Neural progenitor cell (in vitro differentiated cells): ENCODE results near the gene COL4A4. TPM values are rescaled to one million over a fixed set of nuclear protein-coding genes. Genes with fewer than 3 reads are reported as not detected.

Experiments used
- DNase-seq: peaks from one replicate; pipeline ENCODE4 v3.0.0-alpha.2; 2016; ENCODE audit warnings: low spot score
- H2AFZ ChIP-seq: fragments of 200-600 bp; sonication (generic); replicated peaks from 2 replicates; pipeline ENCODE4 v1.6.1; 2016; ENCODE audit warnings: antibody characterized with exemption
- H3F3A ChIP-seq: fragments of 200-600 bp; sonication (generic); 2 replicates; pipeline ENCODE4 v1.6.1; 2016; ENCODE audit warnings: antibody characterized with exemption, low read depth
- H3K27ac ChIP-seq: fragments of 200-600 bp; sonication (generic); 2 replicates; pipeline ENCODE4 v1.5.1; 2016; ENCODE audit warnings: mild to moderate bottlenecking
- H3K27me3 ChIP-seq: fragments of 200-600 bp; sonication (generic); 2 replicates; pipeline ENCODE4 v1.6.1; 2016; ENCODE audit warnings: mild to moderate bottlenecking, moderate library complexity
- H3K36me3 ChIP-seq: fragments of 200-600 bp; sonication (generic); 2 replicates; pipeline ENCODE4 v1.5.1; 2016
- H3K4me1 ChIP-seq: fragments of 200-600 bp; sonication (generic); 2 replicates; pipeline ENCODE4 v1.6.1; 2016; ENCODE audit warnings: mixed run types
- H3K4me2 ChIP-seq: fragments of 200-600 bp; sonication (generic); 2 replicates; pipeline ENCODE4 v1.6.1; 2016
- H3K4me3 ChIP-seq: fragments of 200-600 bp; sonication (generic); 2 replicates; pipeline ENCODE4 v1.5.1; 2016
- H3K79me2 ChIP-seq: fragments of 200-600 bp; sonication (generic); 2 replicates; pipeline ENCODE4 v1.6.1; 2016; ENCODE audit warnings: low read depth
- H3K9ac ChIP-seq: fragments of 200-600 bp; sonication (generic); 2 replicates; pipeline ENCODE4 v1.6.1; 2016
- H3K9me3 ChIP-seq: fragments of 200-600 bp; sonication (generic); 2 replicates; pipeline ENCODE4 v1.5.1; 2016; ENCODE audit warnings: low read depth
- H4K20me1 ChIP-seq: fragments of 200-600 bp; sonication (generic); 2 replicates; pipeline ENCODE4 v1.6.1; 2016; ENCODE audit warnings: low read depth
- H3K27ac Mint-ChIP-seq: 3 replicates; pipeline ENCODE4 v1.8.0; 2021; ENCODE audit warnings: mixed read lengths
- H3K27me3 Mint-ChIP-seq: 2 replicates; pipeline ENCODE4 v1.8.0; 2022; ENCODE audit warnings: low read depth, mild to moderate bottlenecking, inconsistent platforms, moderate library complexity, mixed read lengths; ENCODE audit not compliant: insufficient read depth
- H3K36me3 Mint-ChIP-seq: 3 replicates; pipeline ENCODE4 v1.8.0; 2021; ENCODE audit warnings: mixed read lengths
- H3K4me1 Mint-ChIP-seq: 3 replicates; pipeline ENCODE4 v1.8.0; 2021; ENCODE audit warnings: mixed read lengths
- H3K4me3 Mint-ChIP-seq: 3 replicates; pipeline ENCODE4 v1.8.0; 2021; ENCODE audit warnings: mild to moderate bottlenecking, moderate library complexity, mixed read lengths
- H3K9me3 Mint-ChIP-seq: 3 replicates; pipeline ENCODE4 v1.8.0; 2020; ENCODE audit warnings: mixed read lengths
- CTCF ChIP-seq: fragments of 200-600 bp; sonication (generic); IDR thresholded peaks from 2 replicates; pipeline ENCODE4 v1.5.1; 2017; ENCODE audit warnings: antibody characterized with exemption, mild to moderate bottlenecking
- EZH2 ChIP-seq: fragments of 200-600 bp; sonication (generic); IDR thresholded peaks from 2 replicates; pipeline ENCODE4 v1.6.1; 2017; ENCODE audit warnings: antibody characterized with exemption, mild to moderate bottlenecking, moderate library complexity
- EZH2phosphoT487 ChIP-seq: fragments of 200-600 bp; sonication (generic); IDR thresholded peaks from 2 replicates; pipeline ENCODE4 v1.6.1; 2017; ENCODE audit warnings: antibody characterized with exemption
- total RNA-seq: library from RNA; depleted of rRNA; stranded (reverse); fragments of >200 nt; gene quantifications from 2 replicates; pipeline ENCODE4 v1.2.3, GENCODE V29; 2015; ENCODE audit warnings: low replicate concordance

The COL4A4 gene
- total RNA-seq, 1 donor from 2014 or later, result 0.60 TPM

- Mint-ChIP-seq H3K4me3 (no peak overlapping the region), H3K36me3 (no peaks in the 10 kb centered on the region)
Observed at GRCh38 chr2:227183657-227184367, 19.8 kb upstream of the COL4A4 start.

GRCh38 chr2:227182765-227183164 is 18.8 kb upstream of the COL4A4 start:
- no peaks in the 10 kb centered on the region for H3K27me3 Mint-ChIP-seq
- TF ChIP-seq EZH2phosphoT487, result no peak
- TF ChIP-seq EZH2, result no peak
- no peak for TF ChIP-seq CTCF

More at GRCh38 chr2:227183657-227184367, 19.8 kb upstream of the COL4A4 start:
- peaks cover under 1% of the 10 kb centered on the region for H3K27me3 Mint-ChIP-seq
- no peak overlapping the region for H2AFZ ChIP-seq
- H4K20me1 ChIP-seq, result no peaks in the 10 kb centered on the region
- DNase-seq, result no peak
- H3K9ac ChIP-seq, result no peak overlapping the region
- H3K4me1 ChIP-seq, result peaks cover 5% of the 10 kb centered on the region
- TF ChIP-seq EZH2phosphoT487 (no peak), CTCF (no peak), EZH2 (no peak)
- H3K9me3 Mint-ChIP-seq, result peaks cover 1% of the 10 kb centered on the region
- no peaks in the 10 kb centered on the region for H3K36me3 ChIP-seq
- no peaks in the 10 kb centered on the region for H3F3A ChIP-seq
- no peaks in the 10 kb centered on the region for H3K9me3 ChIP-seq
- H3K4me1 Mint-ChIP-seq, result peaks cover 21% of the 10 kb centered on the region
- no peaks in the 10 kb centered on the region for H3K27me3 ChIP-seq
- H3K79me2 ChIP-seq, result no peaks in the 10 kb centered on the region
- no peak overlapping the region for H3K27ac Mint-ChIP-seq
- H3K4me2 ChIP-seq, result no peak overlapping the region
- no peak overlapping the region for H3K4me3 ChIP-seq
- no peak overlapping the region for H3K27ac ChIP-seq

GRCh38 chr2:227180770-227181169 is 16.8 kb upstream of the COL4A4 start:
- Histone ChIP-seq H3K79me2 (no peaks in the 10 kb centered on the region), H3K36me3 (no peaks in the 10 kb centered on the region), H2AFZ (no peak overlapping the region), H3K4me3 (no peak overlapping the region), H3K9me3 (no peaks in the 10 kb centered on the region), H3K4me1 (peaks cover 5% of the 10 kb centered on the region), H4K20me1 (no peaks in the 10 kb centered on the region), H3F3A (no peaks in the 10 kb centered on the region), H3K4me2 (no peak overlapping the region), H3K9ac (no peak overlapping the region), H3K27me3 (no peaks in the 10 kb centered on the region), H3K27ac (no peak overlapping the region)
- DNase-seq, result no peak
- H3K27ac Mint-ChIP-seq, result no peak overlapping the region
- H3K36me3 Mint-ChIP-seq, result no peaks in the 10 kb centered on the region
- H3K4me3 Mint-ChIP-seq, result no peak overlapping the region
- H3K27me3 Mint-ChIP-seq, result no peaks in the 10 kb centered on the region
- H3K9me3 Mint-ChIP-seq, result no peaks in the 10 kb centered on the region
- TF ChIP-seq EZH2 (no peak), CTCF (no peak), EZH2phosphoT487 (no peak)
- H3K4me1 Mint-ChIP-seq, result peaks cover 9% of the 10 kb centered on the region

More at GRCh38 chr2:227182765-227183164, 18.8 kb upstream of the COL4A4 start:
- Histone ChIP-seq H3K4me3 (no peak overlapping the region), H3K9me3 (no peaks in the 10 kb centered on the region), H3K79me2 (no peaks in the 10 kb centered on the region), H4K20me1 (no peaks in the 10 kb centered on the region), H3K4me2 (no peak overlapping the region), H3K27me3 (no peaks in the 10 kb centered on the region), H3K36me3 (no peaks in the 10 kb centered on the region), H3K27ac (no peak overlapping the region), H2AFZ (no peak overlapping the region), H3F3A (no peaks in the 10 kb centered on the region), H3K9ac (no peak overlapping the region), H3K4me1 (peaks cover 5% of the 10 kb centered on the region)
- Mint-ChIP-seq H3K4me3 (no peak overlapping the region), H3K27ac (no peak overlapping the region), H3K4me1 (peaks cover 11% of the 10 kb centered on the region), H3K36me3 (no peaks in the 10 kb centered on the region), H3K9me3 (no peaks in the 10 kb centered on the region)
- DNase-seq, result no peak
